ENCODE measurements around the gene PTPMT1.
A peak's percentile ranks its signal among the peaks of the same experiment; 100 is the strongest.

PTPMT1 gene

GRCh38 chr11:47571895-47572294 is 6.5 kb downstream of the PTPMT1 start:
- DNase-seq, result no peak
- in situ Hi-C loops (cut with HindIII; ENCODE audit: low pct_ligation_motif_present, low pct_unique_long_range_greater_than_20kb, low sequenced_read_pairs), result no loop called here

- DNase-seq, result no peak
- in situ Hi-C loops (cut with HindIII; ENCODE audit: low pct_ligation_motif_present, low pct_unique_long_range_greater_than_20kb, low sequenced_read_pairs), result no loop called here
Observed at GRCh38 chr11:47572715-47573255, 7.4 kb downstream of the PTPMT1 start.

GRCh38 chr11:47573321-47573720 is 7.9 kb downstream of the PTPMT1 start:
- in situ Hi-C loops (cut with HindIII; ENCODE audit: low pct_ligation_motif_present, low pct_unique_long_range_greater_than_20kb, low sequenced_read_pairs), result no loop called here

GRCh38 chr11:47577460-47578041 is 12.2 kb downstream of the PTPMT1 start:
- DNase-seq, result no peak
- in situ Hi-C loops (cut with HindIII; ENCODE audit: low pct_ligation_motif_present, low pct_unique_long_range_greater_than_20kb, low sequenced_read_pairs), result no loop called here

More at GRCh38 chr11:47573321-47573720, 7.9 kb downstream of the PTPMT1 start:
- no peak for DNase-seq

- in situ Hi-C loops (cut with HindIII; ENCODE audit: low pct_ligation_motif_present, low pct_unique_long_range_greater_than_20kb, low sequenced_read_pairs), result no loop called here
- DNase-seq, result peak; percentile 85
Observed at GRCh38 chr11:47578524-47579494, 13.4 kb downstream of the PTPMT1 start, which contains the start of the genes KBTBD4 and NDUFS3. Gene KBTBD4, minus strand, starts transcription at chr11:47578970. Its CDS starts 19 bp downstream, at chr11:47578951. Gene NDUFS3, plus strand, starts transcription at chr11:47579074. Its CDS starts 18 bp downstream, at chr11:47579092.

- in situ Hi-C loops (cut with HindIII; ENCODE audit: low pct_ligation_motif_present, low pct_unique_long_range_greater_than_20kb, low sequenced_read_pairs), result no loop called here
Observed at GRCh38 chr11:47583844-47584243, 18.4 kb downstream of the PTPMT1 start.

GRCh38 chr11:47586098-47586855 is 20.9 kb downstream of the PTPMT1 start, which contains the start of gene FAM180B:
Gene FAM180B, plus strand, starts transcription at chr11:47586678. Its CDS starts 91 bp downstream, at chr11:47586769.
- no peak for DNase-seq
- in situ Hi-C loops (cut with HindIII; ENCODE audit: low pct_ligation_motif_present, low pct_unique_long_range_greater_than_20kb, low sequenced_read_pairs), result no loop called here

More at GRCh38 chr11:47583844-47584243, 18.4 kb downstream of the PTPMT1 start:
- no peak for DNase-seq

GRCh38 chr11:47587039-47587716 is 21.8 kb downstream of the PTPMT1 start:
- DNase-seq, result no peak
- in situ Hi-C loops (cut with HindIII; ENCODE audit: low pct_ligation_motif_present, low pct_unique_long_range_greater_than_20kb, low sequenced_read_pairs), result no loop called here

GRCh38 chr11:47587723-47588326 is 22.4 kb downstream of the PTPMT1 start:
- in situ Hi-C loops (cut with HindIII; ENCODE audit: low pct_ligation_motif_present, low pct_unique_long_range_greater_than_20kb, low sequenced_read_pairs), result no loop called here
- DNase-seq, result no peak

GRCh38 chr11:47589118-47589517 is 23.7 kb downstream of the PTPMT1 start:
- in situ Hi-C loops (cut with HindIII; ENCODE audit: low pct_ligation_motif_present, low pct_unique_long_range_greater_than_20kb, low sequenced_read_pairs), result no loop called here
- no peak for DNase-seq

- in situ Hi-C loops (cut with HindIII; ENCODE audit: low pct_ligation_motif_present, low pct_unique_long_range_greater_than_20kb, low sequenced_read_pairs), result no loop called here
- no peak for DNase-seq
Observed at GRCh38 chr11:47589584-47589976, 24.2 kb downstream of the PTPMT1 start.

GRCh38 chr11:47589977-47590861 is 24.8 kb downstream of the PTPMT1 start:
- DNase-seq, result no peak
- in situ Hi-C loops (cut with HindIII; ENCODE audit: low pct_ligation_motif_present, low pct_unique_long_range_greater_than_20kb, low sequenced_read_pairs), result no loop called here

- in situ Hi-C loops (cut with HindIII; ENCODE audit: low pct_ligation_motif_present, low pct_unique_long_range_greater_than_20kb, low sequenced_read_pairs), result no loop called here
- no peak for DNase-seq
Observed at GRCh38 chr11:47591764-47592163, 26.4 kb downstream of the PTPMT1 start.

GRCh38 chr11:47592251-47592650 is 26.9 kb downstream of the PTPMT1 start:
- no peak for DNase-seq
- in situ Hi-C loops (cut with HindIII; ENCODE audit: low pct_ligation_motif_present, low pct_unique_long_range_greater_than_20kb, low sequenced_read_pairs), result no loop called here

- in situ Hi-C loops (cut with HindIII; ENCODE audit: low pct_ligation_motif_present, low pct_unique_long_range_greater_than_20kb, low sequenced_read_pairs), result no loop called here
- DNase-seq, result no peak
Observed at GRCh38 chr11:47592970-47593369, 27.6 kb downstream of the PTPMT1 start.

GRCh38 chr11:47593492-47593933 is 28.1 kb downstream of the PTPMT1 start:
- in situ Hi-C loops (cut with HindIII; ENCODE audit: low pct_ligation_motif_present, low pct_unique_long_range_greater_than_20kb, low sequenced_read_pairs), result no loop called here
- DNase-seq, result no peak
